Pancreas (tissue), 10 donors: ENCODE measurements around the gene NCK2. TPM values are rescaled to one million over a fixed set of nuclear protein-coding genes. Genes with fewer than 3 reads are reported as not detected.

Source experiments
- ATAC-seq, 4 donors: fragments of 200-7000 bp; cut with Tn5 transposase; one replicate each; pipeline versions ENCODE4 v1.8.0 to v1.9.1; 2020; ENCODE audit warnings: mild to moderate bottlenecking in 4 of 4, moderate library complexity in 4 of 4
- DNase-seq, 6 donors: peaks; one replicate each; pipeline ENCODE4 v3.0.0-alpha.2; 2020
- FAIRE-seq: peaks from 2 replicates; lab custom pipeline; 2012; peaks lifted over from hg19 to GRCh38; lab: Jason Lieb, UNC
- H3K27ac ChIP-seq, 4 donors: fragments of 200-600 bp; sonication (generic); 1 replicate in 3 of 4; 2 replicates in 1 of 4; pipeline versions ENCODE4 v1.5.0 to v1.8.0; 2020
- H3K27me3 ChIP-seq, 4 donors: fragments of 200-600 bp; one replicate each; pipeline ENCODE4 v1.8.0; 2021
- H3K36me3 ChIP-seq, 3 donors: fragments of 200-600 bp; sonication (generic) in 1 of 3; one replicate each; pipeline versions ENCODE4 v1.5.0 to v1.8.0; 2020 to 2021
- H3K4me1 ChIP-seq, 3 donors: fragments of 200-600 bp; one replicate each; pipeline ENCODE4 v1.8.0; 2021
- H3K4me3 ChIP-seq, 4 donors: fragments of 200-600 bp; sonication (generic) in 2 of 4; one replicate each; pipeline versions ENCODE4 v1.5.0 to v1.8.0; 2020 to 2021
- H3K9me3 ChIP-seq, 4 donors: fragments of 200-600 bp; one replicate each; pipeline ENCODE4 v1.8.0; 2021
- CTCF ChIP-seq, 4 donors: fragments of 200-600 bp; sonication (generic) in 3 of 4; IDR thresholded peaks; one replicate each; pipeline versions ENCODE4 v1.5.0 to v1.8.0; 2021; ENCODE audit warnings: antibody characterized with exemption in 4 of 4
- WGBS, 2 donors: extraction: QIAGEN DNeasy Blood & Tissue Kit; methylation state at CpG; one replicate each; pipeline ENCODE4 v1.1.7; 2013; 5-methylcytosine and 5-hydroxymethylcytosine counted together
- intact Hi-C, 3 donors: fragments of 100-400 bp; cut with DNase I; formaldehyde crosslinking; loops; one replicate each; pipeline versions ENCODE4 v1.11.1 to v1.14.2; 2022
- polyA plus RNA-seq, 2 donors: library from polyadenylated mRNA; stranded (reverse); fragments of 200-250 nt; gene quantifications; one replicate each; pipeline ENCODE4 v1.2.3, GENCODE V29; 2013
- total RNA-seq, 6 donors: library from RNA; stranded (reverse); fragmentation: NEBNext Ultra II Directional in 4 of 6; extraction: Animal tissue kit (Norgen Biotek cat#: 25700) in 4 of 6; gene quantifications; one replicate each; pipeline versions ENCODE4 v1.2.1 to v1.2.4, GENCODE V29; 2021 to 2023
- donor health status: healthy with polysubstance abuse.
- donor health status: DM: no; HTN: no; CAD: no; lungs with moderate emphysema.
- donor health status: DM: no; HTN: no; CAD: no.
- donor health status: control.
- donor health status: control.
- donor health status: Bipolar disorder and iron deficiency.
- donor health status: DM: yes; HTN: yes; CAD: no.
- donor health status: DM: no; HTN: no; CAD: no.
- donor health status: DM: no; HTN: no; CAD: no.
- donor health status: DM: yes; HTN: yes; CAD: no.

Gene NCK2
- total and polyA plus RNA-seq, 8 donors: 28.4 to 57.6 (median 31.2) TPM

- peaks cover 0 to 4% (median 0%) of the 10 kb centered on the region in 3 donors for H3K36me3 ChIP-seq
- H3K4me3 ChIP-seq: no peak overlapping the region
- TF ChIP-seq CTCF (IDR thresholded peaks at IDR 0.05): no peak
- no peaks in the 10 kb centered on the region for H3K4me1 ChIP-seq
- WGBS, 2 donors: 90 to 93% methylated on average over 3 of the region's 3 CpGs
- no peaks in the 10 kb centered on the region for H3K27me3 ChIP-seq
- no peak for DNase-seq
- ATAC-seq: no peak
- intact Hi-C loops: no loop called here
- no peak overlapping the region for H3K27ac ChIP-seq
- FAIRE-seq: no peak
- no peaks in the 10 kb centered on the region for H3K9me3 ChIP-seq
These were observed 111.9 kb downstream of the NCK2 start for GRCh38 chr2:105856581-105856980.

- no peak for ATAC-seq
- Histone ChIP-seq H3K4me3 (no peak overlapping the region), H3K9me3 (no peaks in the 10 kb centered on the region), H3K27ac (no peak overlapping the region), H3K4me1 (peaks cover 0 to 1% (median 0%) of the 10 kb centered on the region in 3 donors), H3K27me3 (no peaks in the 10 kb centered on the region), H3K36me3 (peaks cover 0 to 4% (median 0%) of the 10 kb centered on the region in 3 donors)
- TF ChIP-seq CTCF (IDR thresholded peaks at IDR 0.05): no peak
- 95 to 97% methylated on average over 17 of the region's 17 CpGs for WGBS, 2 donors
- FAIRE-seq: no peak
- intact Hi-C loops: no loop called here
- no peak for DNase-seq
These were observed 112.5 kb downstream of the NCK2 start for GRCh38 chr2:105857076-105857740.

- DNase-seq (no peak), ATAC-seq (no peak), FAIRE-seq (no peak)
- Histone ChIP-seq H3K27ac (no peak overlapping the region), H3K27me3 (no peaks in the 10 kb centered on the region), H3K4me3 (no peak overlapping the region), H3K4me1 (peaks cover 0 to 3% (median 0%) of the 10 kb centered on the region in 3 donors), H3K9me3 (no peaks in the 10 kb centered on the region), H3K36me3 (peaks cover 0 to 4% (median 0%) of the 10 kb centered on the region in 3 donors)
- intact Hi-C loops: no loop called here
- no peak for TF ChIP-seq CTCF (IDR thresholded peaks at IDR 0.05)
- WGBS, 2 donors: 77 to 82% methylated on average over 8 of the region's 8 CpGs
These were observed 114.4 kb downstream of the NCK2 start for GRCh38 chr2:105858868-105859693.

GRCh38 chr2:105859694-105859951 lies 114.9 kb downstream of the NCK2 start:
- Histone ChIP-seq H3K36me3 (peaks cover 0 to 4% (median 0%) of the 10 kb centered on the region in 3 donors), H3K4me3 (no peak overlapping the region), H3K27ac (no peak overlapping the region), H3K9me3 (no peaks in the 10 kb centered on the region), H3K4me1 (peaks cover 0 to 3% (median 0%) of the 10 kb centered on the region in 3 donors), H3K27me3 (no peaks in the 10 kb centered on the region)
- no peak for DNase-seq
- TF ChIP-seq CTCF (IDR thresholded peaks at IDR 0.05): no peak
- WGBS, 2 donors: 90 to 95% methylated on average over 2 of the region's 2 CpGs
- no peak for ATAC-seq
- FAIRE-seq: no peak
- intact Hi-C loops: no loop called here

GRCh38 chr2:105860567-105860966 lies 115.9 kb downstream of the NCK2 start:
- Histone ChIP-seq H3K4me3 (no peak overlapping the region), H3K27me3 (no peaks in the 10 kb centered on the region), H3K27ac (no peak overlapping the region), H3K9me3 (no peaks in the 10 kb centered on the region), H3K36me3 (no peaks in the 10 kb centered on the region), H3K4me1 (peaks cover 0 to 3% (median 0%) of the 10 kb centered on the region in 3 donors)
- WGBS, 2 donors: 95 to 96% methylated on average over 10 of the region's 10 CpGs
- TF ChIP-seq CTCF (IDR thresholded peaks at IDR 0.05): no peak
- DNase-seq (no peak), ATAC-seq (no peak), FAIRE-seq (no peak)
- intact Hi-C loops: no loop called here
